ENCODE data around the gene KCMF1. TPM values are rescaled to one million over a fixed set of nuclear protein-coding genes. Genes with fewer than 3 reads are reported as not detected.

KCMF1 gene
- total RNA-seq, 1 experiment from 2014 or later = 73.6 TPM

DNA sequence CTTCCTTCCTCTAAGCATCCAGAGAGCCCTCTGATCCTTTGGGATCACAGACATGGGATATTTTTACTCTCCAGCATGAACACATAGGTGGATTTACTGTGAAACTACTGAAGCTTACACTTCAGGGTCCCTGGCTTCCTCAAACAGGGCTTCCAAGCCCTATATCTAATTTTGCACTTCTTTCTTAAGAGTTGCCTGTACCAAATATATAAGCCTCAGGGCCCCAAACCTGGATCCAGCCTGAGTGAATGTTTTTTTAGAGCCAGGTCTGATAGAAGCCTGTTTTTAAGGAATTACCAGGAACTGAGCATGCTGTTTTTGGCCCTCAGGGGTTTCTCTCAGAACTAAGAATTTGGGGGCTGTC, 13.2 kb upstream of the KCMF1 start:
- Histone ChIP-seq H3K9ac (ENCODE audit: low read length) (peak overlapping the region; percentile 81), H4K20me1 (ENCODE audit: low read length) (no peaks in the 10 kb centered on the region), H3K36me3 (ENCODE audit: low read depth, low read length) (no peaks in the 10 kb centered on the region), H3K9me3 (ENCODE audit: low read length) (no peaks in the 10 kb centered on the region), H3K4me1 (ENCODE audit: insufficient read depth, low read length) (peaks cover 42% of the 10 kb centered on the region), H3K27ac (ENCODE audit: low read length) (peak overlapping the region; percentile 99), H2AFZ (ENCODE audit: low read length) (no peak overlapping the region), H3F3A (ENCODE audit: low read length, unreplicated experiment) (peaks cover 22% of the 10 kb centered on the region), H3K27me3 (ENCODE audit: low read length) (no peaks in the 10 kb centered on the region), H3K9me2 (replicated peaks; ENCODE audit: low read length) (no peaks in the 10 kb centered on the region), H3K4me3 (ENCODE audit: low read length) (peak overlapping the region; percentile 7; the same call in 1 of the 2 replicates), H3K79me2 (ENCODE audit: low read length) (no peaks in the 10 kb centered on the region; the same call in 1 of the 2 replicates), H3K4me2 (ENCODE audit: low read length) (peak overlapping the region; percentile 70)
- intact Hi-C loops (cut with micrococcal nuclease) = loop anchor here (1.0 to 2.0 kb wide), 2 partner anchors 13 to 30 kb away; no protein-coding TSS in a partner anchor
- DNase-seq = no peak
- ChIA-PET CTCF (interaction anchor here (1.4 to 2.8 kb wide), 3 partner anchors 11 to 57 kb away, joined by 10 to 21 read pairs (median 16); no protein-coding TSS in a partner anchor), POLR2A (ENCODE audit: unreplicated experiment) (interaction anchor here (0.6 to 2.1 kb wide), 7 partner anchors 12 to 58 kb away, joined by 3 to 45 read pairs (median 5); partner anchors contain the start of gene KCMF1)
- BruUV-seq (replicated peaks) = TSS peak; percentile 85
- ATAC-seq = no peak
- TF ChIP-seq EZH2phosphoT487 (IDR thresholded peaks at IDR 0.05; ENCODE audit: borderline replicate concordance, low read length) = no peak
- TF ChIP-seq EZH2 (IDR thresholded peaks at IDR 0.05; ENCODE audit: low read length, unreplicated experiment) = no peak
- TF ChIP-seq, protein P1, sequence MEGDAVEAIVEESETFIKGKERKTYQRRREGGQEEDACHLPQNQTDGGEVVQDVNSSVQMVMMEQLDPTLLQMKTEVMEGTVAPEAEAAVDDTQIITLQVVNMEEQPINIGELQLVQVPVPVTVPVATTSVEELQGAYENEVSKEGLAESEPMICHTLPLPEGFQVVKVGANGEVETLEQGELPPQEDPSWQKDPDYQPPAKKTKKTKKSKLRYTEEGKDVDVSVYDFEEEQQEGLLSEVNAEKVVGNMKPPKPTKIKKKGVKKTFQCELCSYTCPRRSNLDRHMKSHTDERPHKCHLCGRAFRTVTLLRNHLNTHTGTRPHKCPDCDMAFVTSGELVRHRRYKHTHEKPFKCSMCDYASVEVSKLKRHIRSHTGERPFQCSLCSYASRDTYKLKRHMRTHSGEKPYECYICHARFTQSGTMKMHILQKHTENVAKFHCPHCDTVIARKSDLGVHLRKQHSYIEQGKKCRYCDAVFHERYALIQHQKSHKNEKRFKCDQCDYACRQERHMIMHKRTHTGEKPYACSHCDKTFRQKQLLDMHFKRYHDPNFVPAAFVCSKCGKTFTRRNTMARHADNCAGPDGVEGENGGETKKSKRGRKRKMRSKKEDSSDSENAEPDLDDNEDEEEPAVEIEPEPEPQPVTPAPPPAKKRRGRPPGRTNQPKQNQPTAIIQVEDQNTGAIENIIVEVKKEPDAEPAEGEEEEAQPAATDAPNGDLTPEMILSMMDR (conservative IDR thresholded peaks at IDR 0.05; ENCODE audit: low read depth, low read length) = no peak

DNA sequence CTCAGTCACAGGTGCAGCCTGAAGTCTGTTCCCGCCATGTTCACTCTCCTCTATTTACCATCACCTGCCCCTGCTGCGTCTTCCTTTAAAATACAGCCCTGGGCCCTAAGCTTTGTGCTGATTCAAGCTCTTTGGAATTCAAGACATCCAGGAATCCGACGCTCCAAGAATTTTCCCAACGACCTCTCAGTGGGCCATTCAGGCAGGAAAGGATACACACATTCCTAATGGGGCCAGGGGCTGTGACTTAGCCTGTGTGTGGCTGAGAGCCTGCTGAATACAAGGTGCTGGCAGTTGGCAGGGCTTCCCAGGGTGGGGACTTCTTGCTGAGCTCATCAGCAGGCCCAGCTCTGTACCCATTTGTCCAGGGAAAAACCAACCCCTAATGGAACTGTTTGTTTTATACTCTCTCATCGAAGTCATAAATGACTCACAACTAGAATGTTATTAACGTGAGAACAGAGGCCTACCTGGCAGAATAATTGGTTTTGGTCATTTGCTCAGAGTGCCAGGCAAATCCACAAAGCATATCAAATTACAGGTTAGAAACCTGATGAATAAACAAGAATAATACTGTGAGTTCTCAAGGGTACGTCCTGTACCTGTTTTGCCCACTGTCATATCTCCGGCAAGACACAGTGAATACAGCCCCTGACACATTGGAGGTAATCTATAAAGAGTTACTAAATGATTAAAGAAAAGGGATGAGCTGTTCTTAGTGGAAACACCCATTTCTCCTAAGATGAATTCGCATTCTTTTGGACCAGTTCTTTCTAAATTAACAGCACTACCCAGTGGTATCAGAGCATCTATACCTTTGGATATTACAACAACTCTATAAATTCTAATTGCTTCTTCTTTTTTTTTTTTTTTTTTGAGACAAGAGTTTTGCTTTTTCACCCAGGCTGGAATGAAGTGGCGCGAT, 12.6 kb upstream of the KCMF1 start:
- Histone ChIP-seq H3K4me2 (ENCODE audit: low read length) (peak overlapping the region; percentile 72), H3K9me2 (replicated peaks; ENCODE audit: low read length) (no peaks in the 10 kb centered on the region), H3K4me1 (ENCODE audit: insufficient read depth, low read length) (peaks cover 42% of the 10 kb centered on the region), H4K20me1 (ENCODE audit: low read length) (no peaks in the 10 kb centered on the region), H3K27me3 (ENCODE audit: low read length) (no peaks in the 10 kb centered on the region), H3K36me3 (ENCODE audit: low read depth, low read length) (no peaks in the 10 kb centered on the region), H3K4me3 (ENCODE audit: low read length) (peak overlapping the region; percentile 41; the same call in 1 of the 2 replicates), H3K9me3 (ENCODE audit: low read length) (no peaks in the 10 kb centered on the region), H3K27ac (ENCODE audit: low read length) (peak overlapping the region; percentile 99), H2AFZ (ENCODE audit: low read length) (no peak overlapping the region), H3K9ac (ENCODE audit: low read length) (peak overlapping the region; percentile 85), H3K79me2 (ENCODE audit: low read length) (peaks cover 5% of the 10 kb centered on the region; the same call in 1 of the 2 replicates), H3F3A (ENCODE audit: low read length, unreplicated experiment) (peaks cover 22% of the 10 kb centered on the region)
- ChIA-PET CTCF (interaction anchor here (0.5 to 2.8 kb wide), 5 partner anchors 11 to 57 kb away, joined by 3 to 21 read pairs (median 10); no protein-coding TSS in a partner anchor), POLR2A (ENCODE audit: unreplicated experiment) (interaction anchor here (0.6 to 2.1 kb wide), 8 partner anchors 12 to 611 kb away, joined by 3 to 45 read pairs (median 5); partner anchors contain the start of gene KCMF1)
- TF ChIP-seq EZH2 (IDR thresholded peaks at IDR 0.05; ENCODE audit: low read length, unreplicated experiment) (no peak), EZH2phosphoT487 (IDR thresholded peaks at IDR 0.05; ENCODE audit: borderline replicate concordance, low read length) (no peak)
- TF ChIP-seq, protein P1 (conservative IDR thresholded peaks at IDR 0.05; ENCODE audit: low read depth, low read length) = no peak
- peak; percentile 92 for ATAC-seq
- intact Hi-C loops (cut with micrococcal nuclease) = loop anchor here (1.0 to 2.0 kb wide), 3 partner anchors 14 to 57 kb away; no protein-coding TSS in a partner anchor
- BruUV-seq (replicated peaks) = TSS peak; percentile 92
- peak; percentile 99 for DNase-seq

Data from PC-3 (cell line).